Breast epithelium (tissue), 4 donors: ENCODE measurements around the gene SPDEF. TPM values are rescaled to one million over a fixed set of nuclear protein-coding genes. Genes with fewer than 3 reads are reported as not detected.

Experiments
- DNase-seq, 2 donors: peaks; one replicate each; pipeline ENCODE4 v3.0.0-alpha.2; 2019; ENCODE audit warnings: low spot score in 2 of 2
- H3K27ac ChIP-seq, 2 donors: fragments of 200-600 bp; sonication (generic) in 1 of 2; one replicate each; pipeline ENCODE4 v1.5.1; 2016 to 2019; ENCODE audit warnings: mild to moderate bottlenecking in 1 of 2
- H3K27me3 ChIP-seq, 2 donors: fragments of 200-600 bp; sonication (generic) in 1 of 2; one replicate each; pipeline versions ENCODE4 v1.5.1 to v1.6.0; 2017 to 2019; ENCODE audit warnings: control low read depth in 1 of 2, mild to moderate bottlenecking in 1 of 2
- H3K36me3 ChIP-seq: fragments of 200-600 bp; one replicate; pipeline ENCODE4 v1.5.1; 2019
- H3K4me1 ChIP-seq, 2 donors: fragments of 200-600 bp; sonication (generic); one replicate each; pipeline ENCODE4 v1.5.1; 2016 to 2019; ENCODE audit warnings: control low read depth in 1 of 2
- H3K4me3 ChIP-seq, 3 donors: fragments of 200-600 bp; sonication (generic); 1 replicate in 2 of 3; 2 replicates in 1 of 3; pipeline ENCODE4 v1.5.1; 2016 to 2019; ENCODE audit warnings: mild to moderate bottlenecking in 3 of 3, moderate library complexity in 2 of 3
- H3K9me3 ChIP-seq, 2 donors: fragments of 200-600 bp; sonication (generic) in 1 of 2; one replicate each; pipeline ENCODE4 v1.5.1; 2016 to 2019; ENCODE audit warnings: control low read depth in 1 of 2
- POLR2A ChIP-seq: fragments of 450-650 bp; IDR thresholded peaks from one replicate; pipeline ENCODE4 v1.6.1; 2016; ENCODE audit warnings: antibody characterized with exemption, mild to moderate bottlenecking, moderate library complexity
- POLR2AphosphoS5 ChIP-seq, 3 donors: sonication (generic); formaldehyde crosslinking; IDR thresholded peaks; one replicate each; pipeline ENCODE4 v1.6.1; 2017; ENCODE audit warnings: antibody characterized with exemption in 3 of 3
- intact Hi-C: fragments of 100-400 bp; cut with DNase I; formaldehyde crosslinking; loops from one replicate; pipeline ENCODE4 v1.15.1; 2023; ENCODE audit warnings: low total_unique reads
- total RNA-seq, 3 donors: library from RNA; depleted of rRNA; stranded (reverse); fragments of >200 nt; gene quantifications; one replicate each; pipeline ENCODE4 v1.1.0, GENCODE V29; 2016
- TF ChIP-seq, protein P1 (sequence below), 3 donors: fragments of 450-650 bp; IDR thresholded peaks; one replicate each; pipeline ENCODE4 v1.5.1; 2016 to 2017; ENCODE audit warnings: antibody characterized with exemption in 3 of 3, mild to moderate bottlenecking in 3 of 3, moderate library complexity in 3 of 3

Gene SPDEF
- total RNA-seq = 100 to 1,000 TPM in 1 of 3 donors, 10 to 100 TPM in 1, under 1 TPM in 1; 0.48 to 123 (median 89.0) TPM

DNA sequence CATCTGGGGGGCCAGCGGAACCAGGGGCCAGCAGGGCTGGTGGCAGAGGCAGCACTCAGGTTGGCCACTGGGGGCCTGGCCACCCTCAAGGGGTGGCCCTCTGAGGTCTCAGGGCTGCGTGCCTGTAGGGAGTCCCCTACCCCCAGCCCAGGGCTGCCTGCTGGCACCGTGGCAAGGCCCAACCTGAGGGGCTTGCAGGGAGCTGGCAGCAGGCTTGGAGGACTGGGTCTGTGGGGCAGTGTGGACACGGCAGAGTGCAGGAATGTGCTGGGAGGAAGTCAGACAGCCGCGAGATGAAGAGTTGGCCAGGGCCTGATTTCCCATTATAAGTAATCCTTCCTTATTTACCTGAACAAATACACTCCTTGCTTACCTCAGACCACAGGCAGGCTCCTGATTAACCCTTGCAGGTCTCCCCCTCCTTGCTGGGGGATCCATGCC lies at the start of gene SPDEF:
Gene SPDEF (minus strand): TSS at position 299 of the 441 bp plus-strand sequence. CDS start 11,874 bp downstream, outside the sequence.
- no peaks in the 10 kb centered on the region for H3K9me3 ChIP-seq
- H3K4me3 ChIP-seq = peak within 1 kb of the TSS in 2 of 3 donors; percentile 51 to 67
- intact Hi-C loops = no loop called here
- peak; percentile 36 to 74 for DNase-seq
- H3K27me3 ChIP-seq = no peaks in the 10 kb centered on the region
- peak within 1 kb of the TSS; percentile 78 to 86 for H3K27ac ChIP-seq
- H3K36me3 ChIP-seq = no peaks in the 10 kb centered on the region
- TF ChIP-seq, protein P1, sequence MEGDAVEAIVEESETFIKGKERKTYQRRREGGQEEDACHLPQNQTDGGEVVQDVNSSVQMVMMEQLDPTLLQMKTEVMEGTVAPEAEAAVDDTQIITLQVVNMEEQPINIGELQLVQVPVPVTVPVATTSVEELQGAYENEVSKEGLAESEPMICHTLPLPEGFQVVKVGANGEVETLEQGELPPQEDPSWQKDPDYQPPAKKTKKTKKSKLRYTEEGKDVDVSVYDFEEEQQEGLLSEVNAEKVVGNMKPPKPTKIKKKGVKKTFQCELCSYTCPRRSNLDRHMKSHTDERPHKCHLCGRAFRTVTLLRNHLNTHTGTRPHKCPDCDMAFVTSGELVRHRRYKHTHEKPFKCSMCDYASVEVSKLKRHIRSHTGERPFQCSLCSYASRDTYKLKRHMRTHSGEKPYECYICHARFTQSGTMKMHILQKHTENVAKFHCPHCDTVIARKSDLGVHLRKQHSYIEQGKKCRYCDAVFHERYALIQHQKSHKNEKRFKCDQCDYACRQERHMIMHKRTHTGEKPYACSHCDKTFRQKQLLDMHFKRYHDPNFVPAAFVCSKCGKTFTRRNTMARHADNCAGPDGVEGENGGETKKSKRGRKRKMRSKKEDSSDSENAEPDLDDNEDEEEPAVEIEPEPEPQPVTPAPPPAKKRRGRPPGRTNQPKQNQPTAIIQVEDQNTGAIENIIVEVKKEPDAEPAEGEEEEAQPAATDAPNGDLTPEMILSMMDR (IDR thresholded peaks at IDR 0.05) = peak in 1 of 3 donors; percentile 25
- TF ChIP-seq POLR2A = no peak
- no peaks in the 10 kb centered on the region for H3K4me1 ChIP-seq

DNA sequence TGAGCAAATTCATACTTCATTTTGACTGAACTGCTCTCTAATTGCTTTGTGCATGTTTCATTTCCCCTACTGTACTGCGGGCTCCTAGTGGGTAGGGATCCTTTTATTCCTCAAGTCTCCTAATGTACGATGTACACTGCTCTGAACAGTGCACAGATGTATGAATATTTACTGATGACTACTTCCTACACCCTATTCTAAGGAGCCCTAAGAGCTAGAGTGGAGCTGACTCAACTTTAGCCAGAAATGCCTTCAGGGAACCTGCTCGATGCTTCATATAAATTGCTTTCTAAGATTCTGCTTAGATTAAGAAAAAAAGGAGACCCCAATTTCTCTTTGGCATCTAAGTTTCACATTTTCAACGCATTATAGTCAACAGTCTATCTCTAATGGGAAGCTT lies 47.6 kb upstream of the SPDEF start:
- DNase-seq = no peak
- Histone ChIP-seq H3K9me3 (no peaks in the 10 kb centered on the region), H3K4me3 (no peak overlapping the region), H3K36me3 (no peaks in the 10 kb centered on the region), H3K27me3 (no peaks in the 10 kb centered on the region), H3K4me1 (peaks cover 0 to 15% of the 10 kb centered on the region in 2 donors), H3K27ac (peak overlapping the region in 1 of 2 donors; percentile 60)
- TF ChIP-seq, protein P1 (IDR thresholded peaks at IDR 0.05) = no peak
- no peak for TF ChIP-seq POLR2AphosphoS5 (IDR thresholded peaks at IDR 0.05)
- intact Hi-C loops = no loop called here

GRCh38 chr6:34602318-34603111 lies 46.4 kb upstream of the SPDEF start:
- Histone ChIP-seq H3K9me3 (no peaks in the 10 kb centered on the region), H3K4me1 (peaks cover 0 to 26% of the 10 kb centered on the region in 2 donors), H3K36me3 (no peaks in the 10 kb centered on the region), H3K27me3 (no peaks in the 10 kb centered on the region), H3K4me3 (no peak overlapping the region), H3K27ac (peak overlapping the region; percentile 26 to 60)
- TF ChIP-seq, protein P1 (IDR thresholded peaks at IDR 0.05) = no peak
- no peak for TF ChIP-seq POLR2A
- TF ChIP-seq POLR2AphosphoS5 (IDR thresholded peaks at IDR 0.05) = no peak
- intact Hi-C loops = no loop called here
- DNase-seq = no peak

GRCh38 chr6:34601706-34602105 lies 45.6 kb upstream of the SPDEF start:
- no peak overlapping the region for H3K4me3 ChIP-seq
- H3K36me3 ChIP-seq = no peaks in the 10 kb centered on the region
- peaks cover 0 to 29% of the 10 kb centered on the region in 2 donors for H3K4me1 ChIP-seq
- H3K27me3 ChIP-seq = no peaks in the 10 kb centered on the region
- TF ChIP-seq POLR2AphosphoS5 (IDR thresholded peaks at IDR 0.05) = no peak
- no peak for TF ChIP-seq POLR2A
- TF ChIP-seq, protein P1 (IDR thresholded peaks at IDR 0.05) = no peak
- intact Hi-C loops = no loop called here
- no peak for DNase-seq
- no peaks in the 10 kb centered on the region for H3K9me3 ChIP-seq
- H3K27ac ChIP-seq = peak overlapping the region in 1 of 2 donors; percentile 60

DNA sequence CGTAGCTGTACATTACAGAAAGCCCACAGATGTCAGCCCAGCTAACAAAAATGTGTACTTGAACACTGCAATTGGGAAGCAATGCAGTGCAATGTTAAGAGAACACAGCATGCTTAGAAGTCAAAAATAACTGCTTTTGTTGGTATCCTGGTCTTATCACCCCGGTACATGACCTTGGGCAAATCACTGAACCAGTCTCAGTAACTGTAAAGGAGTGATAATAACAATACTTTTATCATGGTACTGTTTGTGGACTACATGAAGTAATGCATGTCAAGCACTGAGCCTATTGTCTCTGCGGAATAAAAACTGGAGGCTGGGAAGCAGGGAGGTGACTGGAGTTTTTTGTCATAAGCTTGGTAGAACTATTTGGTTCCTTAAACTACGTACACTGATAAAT lies 44.7 kb upstream of the SPDEF start:
- intact Hi-C loops = no loop called here
- no peak for DNase-seq
- TF ChIP-seq POLR2AphosphoS5 (IDR thresholded peaks at IDR 0.05) (no peak), POLR2A (no peak)
- TF ChIP-seq, protein P1 (IDR thresholded peaks at IDR 0.05) = no peak

More for the DNA sequence above, 44.7 kb upstream of the SPDEF start:
- Histone ChIP-seq H3K27me3 (no peaks in the 10 kb centered on the region), H3K36me3 (no peaks in the 10 kb centered on the region), H3K9me3 (no peaks in the 10 kb centered on the region), H3K4me3 (no peak overlapping the region), H3K4me1 (peaks cover 0 to 29% of the 10 kb centered on the region in 2 donors), H3K27ac (peak overlapping the region in 1 of 2 donors; percentile 75)
